Measurements from ENCODE around the gene PCNA.

DNA sequence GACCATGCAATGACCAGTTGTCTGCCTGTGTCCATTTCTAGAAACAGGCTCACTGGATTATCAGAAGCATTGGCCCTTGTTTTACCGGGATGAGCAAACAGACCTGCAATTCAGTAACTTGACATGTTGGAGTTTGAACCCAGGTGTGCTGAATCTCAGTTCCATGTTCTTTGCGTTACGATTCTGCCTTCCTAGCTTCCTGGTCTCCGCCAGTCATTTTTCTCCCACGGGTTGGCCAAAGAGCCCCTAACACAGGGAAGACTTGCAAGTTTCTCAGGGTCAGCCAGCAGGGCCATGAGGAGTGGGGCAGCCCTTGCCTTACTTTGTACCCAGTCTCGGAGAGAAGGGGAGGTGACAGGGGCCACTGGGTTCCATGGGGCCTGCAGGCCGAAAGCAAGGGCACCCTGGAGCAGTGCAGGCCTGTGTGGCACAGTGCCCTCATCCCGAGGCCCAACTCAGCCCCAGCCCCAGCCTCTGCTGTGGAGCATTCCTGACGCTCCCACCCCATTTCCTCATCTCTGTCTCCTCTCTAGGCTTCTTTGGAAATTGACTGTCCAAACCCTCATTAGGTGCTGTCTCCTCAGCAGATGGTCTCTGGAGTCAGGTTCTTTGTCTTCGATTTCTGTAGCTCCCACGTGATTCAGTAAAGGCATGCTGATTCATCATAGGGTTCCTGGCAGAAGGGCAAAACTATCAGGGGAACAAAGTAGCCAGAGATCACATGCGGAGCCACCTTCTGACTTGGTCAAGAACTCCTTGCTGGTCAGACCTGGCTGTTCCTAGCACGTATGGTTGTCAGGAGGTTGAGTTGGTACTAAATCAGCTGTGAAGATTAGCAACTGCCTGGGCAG lies 30.7 kb upstream of the PCNA start:
- TF ChIP-seq, protein P1, sequence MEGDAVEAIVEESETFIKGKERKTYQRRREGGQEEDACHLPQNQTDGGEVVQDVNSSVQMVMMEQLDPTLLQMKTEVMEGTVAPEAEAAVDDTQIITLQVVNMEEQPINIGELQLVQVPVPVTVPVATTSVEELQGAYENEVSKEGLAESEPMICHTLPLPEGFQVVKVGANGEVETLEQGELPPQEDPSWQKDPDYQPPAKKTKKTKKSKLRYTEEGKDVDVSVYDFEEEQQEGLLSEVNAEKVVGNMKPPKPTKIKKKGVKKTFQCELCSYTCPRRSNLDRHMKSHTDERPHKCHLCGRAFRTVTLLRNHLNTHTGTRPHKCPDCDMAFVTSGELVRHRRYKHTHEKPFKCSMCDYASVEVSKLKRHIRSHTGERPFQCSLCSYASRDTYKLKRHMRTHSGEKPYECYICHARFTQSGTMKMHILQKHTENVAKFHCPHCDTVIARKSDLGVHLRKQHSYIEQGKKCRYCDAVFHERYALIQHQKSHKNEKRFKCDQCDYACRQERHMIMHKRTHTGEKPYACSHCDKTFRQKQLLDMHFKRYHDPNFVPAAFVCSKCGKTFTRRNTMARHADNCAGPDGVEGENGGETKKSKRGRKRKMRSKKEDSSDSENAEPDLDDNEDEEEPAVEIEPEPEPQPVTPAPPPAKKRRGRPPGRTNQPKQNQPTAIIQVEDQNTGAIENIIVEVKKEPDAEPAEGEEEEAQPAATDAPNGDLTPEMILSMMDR (IDR thresholded peaks at IDR 0.05): no peak
- TF ChIP-seq POLR2A (IDR thresholded peaks at IDR 0.05): no peak

All from adrenal gland (tissue), 5 donors.